Glutamatergic neuron (in vitro differentiated cells): ENCODE data around the gene VPS37B. TPM values are rescaled to one million over a fixed set of nuclear protein-coding genes. Genes with fewer than 3 reads are reported as not detected.
"Not testable (repeated sequence)": the region's sequence is repeated elsewhere in the genome, so short reads cannot be mapped to it uniquely, and the experiment has no call there.

Experiments
- DNase-seq: peaks from one replicate; pipeline ENCODE4 v3.0.0; 2022
- H3K27ac Mint-ChIP-seq: one replicate; pipeline ENCODE4 v1.8.0; 2020; ENCODE audit warnings: mild to moderate bottlenecking, mixed read lengths, inconsistent platforms; ENCODE audit not compliant: unreplicated experiment
- H3K27me3 Mint-ChIP-seq: one replicate; pipeline ENCODE4 v1.8.0; 2020; ENCODE audit warnings: mild to moderate bottlenecking, moderate library complexity, mixed read lengths, inconsistent platforms; ENCODE audit not compliant: unreplicated experiment
- H3K36me3 Mint-ChIP-seq: one replicate; pipeline ENCODE4 v1.8.0; 2020; ENCODE audit warnings: mild to moderate bottlenecking, mixed read lengths, inconsistent platforms; ENCODE audit not compliant: unreplicated experiment
- H3K4me1 Mint-ChIP-seq: one replicate; pipeline ENCODE4 v1.8.0; 2020; ENCODE audit warnings: mild to moderate bottlenecking, low read depth, mixed read lengths, inconsistent platforms; ENCODE audit not compliant: unreplicated experiment
- H3K4me3 Mint-ChIP-seq: one replicate; pipeline ENCODE4 v1.8.0; 2020; ENCODE audit warnings: mild to moderate bottlenecking, mixed read lengths, inconsistent platforms; ENCODE audit not compliant: unreplicated experiment
- H3K9me3 Mint-ChIP-seq: one replicate; pipeline ENCODE4 v1.8.0; 2020; ENCODE audit warnings: mild to moderate bottlenecking, moderate library complexity, mixed read lengths, inconsistent platforms; ENCODE audit not compliant: unreplicated experiment
- CTCF ChIP-seq: fragments of 200-600 bp; sonication (generic); IDR thresholded peaks from one replicate; pipeline ENCODE4 v1.5.0; 2021; ENCODE audit not compliant: partially characterized antibody, unreplicated experiment
- total RNA-seq: library from RNA; stranded (reverse); fragmentation: NEBNext Ultra II Directional; extraction: Animal tissue kit (Norgen Biotek cat#: 25700); gene quantifications from one replicate; pipeline ENCODE4 v1.2.1, GENCODE V29; 2021; ENCODE audit not compliant: unreplicated experiment

VPS37B gene
- total RNA-seq, 1 donor from 2014 or later: 19.7 TPM

- no peaks in the 10 kb centered on the region for H3K36me3 Mint-ChIP-seq
- no peaks in the 10 kb centered on the region for H3K4me1 Mint-ChIP-seq
- no peak for TF ChIP-seq CTCF
- no peak overlapping the region for H3K4me3 Mint-ChIP-seq
- no peak overlapping the region for H3K27ac Mint-ChIP-seq
- H3K9me3 Mint-ChIP-seq: peaks cover 1% of the 10 kb centered on the region
- DNase-seq: no peak
- H3K27me3 Mint-ChIP-seq: peaks cover 2% of the 10 kb centered on the region
Measured at GRCh38 chr12:122920687-122921086, 24.8 kb upstream of the VPS37B start.

DNA sequence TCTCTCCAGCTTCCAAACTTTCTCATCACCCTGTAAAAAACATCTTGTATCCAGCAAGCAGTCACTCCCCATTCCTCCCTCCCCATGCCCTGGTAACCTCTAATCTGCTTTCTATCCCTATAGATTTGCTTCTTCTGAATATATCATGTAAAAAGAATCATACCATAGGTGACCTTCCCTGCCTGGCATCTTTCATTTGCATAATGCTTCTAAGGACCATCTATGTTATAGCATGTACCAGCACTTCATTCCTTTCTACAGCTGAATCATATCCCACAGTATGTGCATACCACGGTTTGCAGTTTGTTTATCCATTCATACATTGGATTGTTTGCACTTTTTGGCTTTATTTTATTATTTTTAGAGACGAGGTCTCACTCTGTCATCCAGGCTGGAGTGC, 22.9 kb upstream of the VPS37B start:
- Mint-ChIP-seq H3K27ac (no peak overlapping the region), H3K4me3 (no peak overlapping the region), H3K4me1 (no peaks in the 10 kb centered on the region), H3K36me3 (no peaks in the 10 kb centered on the region), H3K27me3 (peaks cover 2% of the 10 kb centered on the region), H3K9me3 (peaks cover 5% of the 10 kb centered on the region)
- DNase-seq: no peak
- no peak for TF ChIP-seq CTCF

- no peak for TF ChIP-seq CTCF
- Mint-ChIP-seq H3K36me3 (no peaks in the 10 kb centered on the region), H3K27me3 (peaks cover 2% of the 10 kb centered on the region), H3K9me3 (peaks cover 5% of the 10 kb centered on the region), H3K4me1 (no peaks in the 10 kb centered on the region), H3K27ac (no peak overlapping the region), H3K4me3 (no peak overlapping the region)
- DNase-seq: no peak
Measured at GRCh38 chr12:122917507-122918121, 21.7 kb upstream of the VPS37B start.

DNA sequence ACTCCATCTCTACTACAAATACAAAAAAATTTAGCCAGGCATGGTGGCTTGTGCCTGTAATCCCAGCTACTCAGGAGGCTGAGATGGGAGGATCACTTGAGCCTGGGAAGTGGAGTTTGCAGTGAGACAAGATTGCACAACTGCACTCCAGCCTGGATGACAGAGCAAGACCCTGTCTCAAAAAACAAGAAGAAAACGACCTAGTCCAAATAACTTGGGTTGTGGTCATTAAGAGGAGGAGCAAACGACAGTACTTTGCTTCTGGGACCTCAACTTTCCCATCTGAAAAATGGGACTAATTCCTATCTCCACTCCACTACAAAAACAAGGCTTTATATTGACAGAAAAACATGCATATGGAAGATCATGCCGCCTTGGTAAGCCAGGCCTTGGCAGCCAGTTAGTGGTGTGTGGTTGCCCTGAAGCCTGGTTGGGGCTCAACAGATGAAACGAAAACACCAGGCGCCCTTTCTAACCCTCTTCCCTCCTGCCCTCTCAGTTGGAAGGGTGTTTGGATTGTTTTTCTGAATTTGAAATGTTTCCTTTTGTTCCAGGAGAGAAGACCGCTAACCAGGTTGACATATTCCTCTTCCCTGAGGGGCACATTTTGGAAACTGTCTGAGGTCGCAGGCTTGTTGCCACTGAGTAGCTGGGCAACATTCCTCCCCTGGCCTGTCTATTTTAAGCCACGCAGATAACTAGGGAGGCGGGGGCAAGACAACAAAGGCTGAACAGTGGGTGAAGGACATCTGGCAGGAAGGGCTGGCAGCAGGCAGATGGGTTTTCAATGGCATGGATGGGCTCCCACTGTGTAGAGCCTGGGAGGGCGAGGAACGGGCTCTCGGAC, 13.7 kb upstream of the VPS37B start:
- TF ChIP-seq CTCF: no peak
- H3K9me3 Mint-ChIP-seq: peaks cover 5% of the 10 kb centered on the region
- H3K27me3 Mint-ChIP-seq: no peaks in the 10 kb centered on the region
- no peak for DNase-seq
- H3K4me3 Mint-ChIP-seq: no peak overlapping the region
- no peaks in the 10 kb centered on the region for H3K36me3 Mint-ChIP-seq
- H3K4me1 Mint-ChIP-seq: peaks cover 3% of the 10 kb centered on the region
- H3K27ac Mint-ChIP-seq: no peak overlapping the region

- peaks cover 3% of the 10 kb centered on the region for H3K4me1 Mint-ChIP-seq
- H3K27ac Mint-ChIP-seq: no peak overlapping the region
- H3K4me3 Mint-ChIP-seq: no peak overlapping the region
- no peak for DNase-seq
- no peak for TF ChIP-seq CTCF
- H3K36me3 Mint-ChIP-seq: no peaks in the 10 kb centered on the region
- H3K27me3 Mint-ChIP-seq: no peaks in the 10 kb centered on the region
- peaks cover 2% of the 10 kb centered on the region for H3K9me3 Mint-ChIP-seq
Measured at GRCh38 chr12:122908915-122909314, 13.0 kb upstream of the VPS37B start.

DNA sequence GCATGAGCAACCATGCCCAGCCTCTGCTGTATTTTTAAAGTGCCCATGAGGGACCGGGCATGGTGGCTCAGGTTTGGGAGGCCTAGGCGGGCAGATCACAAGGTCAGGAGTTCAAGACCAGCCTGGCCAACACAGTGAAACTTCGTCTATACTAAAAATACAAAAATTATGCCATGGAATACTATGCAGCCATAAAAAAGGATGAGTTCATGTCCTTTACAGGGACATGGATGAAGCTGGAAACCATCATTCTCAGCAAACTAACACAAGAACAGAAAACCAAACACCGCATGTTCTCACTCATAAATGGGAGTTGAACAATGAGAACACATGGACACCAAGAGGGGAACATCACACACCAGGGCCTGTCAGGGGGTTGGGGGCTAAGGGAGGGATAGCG, 9.3 kb upstream of the VPS37B start:
- H3K27ac Mint-ChIP-seq, DNase-seq, H3K9me3 Mint-ChIP-seq, H3K4me1 Mint-ChIP-seq, H3K27me3 Mint-ChIP-seq, H3K36me3 Mint-ChIP-seq, H3K4me3 Mint-ChIP-seq: not testable (repeated sequence)
